Liver (tissue), 2 donors: Measurements from ENCODE around the gene FAM221B.

ENCODE experiments used
- CTCF ChIP-seq: fragments of 150-350 bp; IDR thresholded peaks from 2 replicates; pipeline ENCODE4 v1.5.1; 2017; ENCODE audit warnings: improper control_type of control experiment, low read depth, low read length; ENCODE audit not compliant: missing input control
- MAX ChIP-seq: IDR thresholded peaks from 2 replicates; pipeline ENCODE4 v1.6.1; 2016; ENCODE audit warnings: antibody characterized with exemption
- REST ChIP-seq: IDR thresholded peaks from 2 replicates; pipeline ENCODE4 v1.6.1; 2016; ENCODE audit warnings: antibody characterized with exemption, mild to moderate bottlenecking
- YY1 ChIP-seq: IDR thresholded peaks from 2 replicates; pipeline ENCODE4 v1.6.1; 2016; ENCODE audit warnings: antibody characterized with exemption, mild to moderate bottlenecking
- donor health status: healthy.

- TF ChIP-seq YY1 (no peak), MAX (no peak), CTCF (no peak), REST (no peak)
These were observed 61.5 kb downstream of the FAM221B start for GRCh38 chr9:35766997-35767396.
